HL-60 (cell line): ENCODE measurements around the gene LGI2.

Experiments
- DNase-seq, 2 experiments: peaks; one replicate each; pipeline ENCODE4 v3.0.0-alpha.2; 2010 to 2020; ENCODE audit warnings: low read depth in 1 of 2, low spot score in 1 of 2
- H3K27ac ChIP-seq: fragments of 250-450 bp; sonication (Bioruptor Pico); replicated peaks from 2 replicates; pipeline ENCODE4 v1.5.1; 2020; ENCODE audit warnings: mild to moderate bottlenecking, moderate library complexity
- H3K27me3 ChIP-seq: fragments of 250-450 bp; sonication (Bioruptor Pico); 2 replicates; pipeline ENCODE4 v1.5.1; 2021; ENCODE audit warnings: mild to moderate bottlenecking, moderate library complexity; ENCODE audit not compliant: insufficient read depth, poor library complexity, severe bottlenecking
- H3K4me3 ChIP-seq: replicated peaks from 2 replicates; pipeline ENCODE4 v1.5.1; 2011; ENCODE audit warnings: mild to moderate bottlenecking, control low read depth, low read length; ENCODE audit not compliant: insufficient read depth
- CTCF ChIP-seq: IDR thresholded peaks from one replicate; pipeline ENCODE4 v1.5.1; 2011; ENCODE audit warnings: low read length, control low read depth, inconsistent platforms; ENCODE audit not compliant: insufficient read depth
- GABPA ChIP-seq: IDR thresholded peaks from 2 replicates; pipeline ENCODE4 v1.6.1; 2012; ENCODE audit warnings: low read depth
- POLR2AphosphoS5 ChIP-seq: IDR thresholded peaks from 2 replicates; pipeline ENCODE4 v1.6.1; 2012; ENCODE audit warnings: low read depth
- REST ChIP-seq: IDR thresholded peaks from 2 replicates; pipeline ENCODE4 v1.6.1; 2012; ENCODE audit warnings: low read depth; ENCODE audit not compliant: insufficient replicate concordance
- SPI1 ChIP-seq: IDR thresholded peaks from 2 replicates; pipeline ENCODE4 v1.6.1; 2012; ENCODE audit warnings: low read depth, mild to moderate bottlenecking, borderline replicate concordance

LGI2 gene

GRCh38 chr4:24956091-24956490 is 74.7 kb downstream of the LGI2 start:
- no peak overlapping the region for H3K27ac ChIP-seq
- DNase-seq = no peak
- TF ChIP-seq POLR2AphosphoS5 (no peak), GABPA (no peak), REST (no peak), SPI1 (no peak), CTCF (no peak)
- no peaks in the 10 kb centered on the region for H3K27me3 ChIP-seq
- no peak overlapping the region for H3K4me3 ChIP-seq

GRCh38 chr4:24952667-24953066 is 78.1 kb downstream of the LGI2 start:
- no peak for TF ChIP-seq SPI1
- no peak overlapping the region for H3K4me3 ChIP-seq
- H3K27me3 ChIP-seq = no peaks in the 10 kb centered on the region
- H3K27ac ChIP-seq = no peak overlapping the region
- no peak for DNase-seq

GRCh38 chr4:24949970-24950369 is 80.8 kb downstream of the LGI2 start:
- H3K4me3 ChIP-seq = no peak overlapping the region
- H3K27ac ChIP-seq = no peak overlapping the region
- H3K27me3 ChIP-seq = no peaks in the 10 kb centered on the region
- no peak for TF ChIP-seq GABPA
- no peak for TF ChIP-seq CTCF
- no peak for DNase-seq
